HG03520 (cell line): ENCODE measurements around the gene SLC35A2.

Source experiments
- ATAC-seq: cut with Tn5 transposase; IDR thresholded peaks from one replicate; pipeline ENCODE4 v1.9.1; 2021; ENCODE audit warnings: mild to moderate bottlenecking, moderate library complexity; ENCODE audit not compliant: unreplicated experiment

SLC35A2 gene

DNA sequence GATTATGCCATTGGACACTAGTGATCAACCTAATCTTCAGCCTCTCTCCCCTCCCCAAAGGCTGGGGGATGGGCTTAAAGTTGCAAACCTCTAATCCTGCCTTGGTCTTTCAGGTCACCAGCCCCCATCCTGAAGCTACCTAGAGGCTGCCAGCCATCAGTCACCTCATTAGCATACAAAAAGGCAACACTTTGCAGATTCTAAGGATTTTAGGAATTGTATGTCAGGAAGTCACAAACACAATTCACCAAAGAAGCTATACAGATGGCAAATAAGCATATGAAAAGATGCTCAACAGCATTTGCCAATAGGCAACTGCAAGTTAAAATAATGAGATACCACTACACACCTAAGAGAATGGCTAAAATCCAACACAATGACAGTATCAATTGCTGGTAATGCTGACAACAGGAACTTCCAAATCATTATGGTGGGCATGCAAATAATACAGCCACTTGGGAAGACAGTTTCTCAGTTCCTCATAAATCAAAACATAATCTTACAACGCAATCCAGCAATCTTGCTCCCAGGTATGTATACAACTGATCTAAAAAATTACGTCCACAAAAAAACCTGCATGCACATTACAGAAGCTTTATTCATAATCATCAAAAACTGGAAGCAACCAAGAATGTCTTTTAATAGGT is 16.4 kb upstream of the SLC35A2 start:
- no peak for ATAC-seq

DNA sequence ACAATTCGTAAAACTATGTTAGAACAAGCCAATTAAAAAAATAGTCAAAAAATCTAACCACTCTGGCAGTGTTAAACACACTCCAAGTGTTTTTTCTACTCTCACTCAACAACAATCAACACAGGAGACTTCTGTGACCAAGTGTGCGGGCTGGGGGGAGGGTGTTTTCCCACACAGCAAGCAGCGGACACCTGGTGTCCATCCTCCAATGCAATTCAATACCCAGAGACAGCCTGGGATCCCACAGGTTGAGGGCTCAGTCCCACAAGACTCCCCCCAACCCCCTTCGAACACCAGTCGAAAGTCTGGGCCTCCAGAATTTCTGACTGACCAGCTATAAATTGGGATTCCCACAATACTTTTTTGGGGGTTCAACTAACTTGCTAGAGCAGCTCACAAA is 15.7 kb upstream of the SLC35A2 start:
- no peak for ATAC-seq

DNA sequence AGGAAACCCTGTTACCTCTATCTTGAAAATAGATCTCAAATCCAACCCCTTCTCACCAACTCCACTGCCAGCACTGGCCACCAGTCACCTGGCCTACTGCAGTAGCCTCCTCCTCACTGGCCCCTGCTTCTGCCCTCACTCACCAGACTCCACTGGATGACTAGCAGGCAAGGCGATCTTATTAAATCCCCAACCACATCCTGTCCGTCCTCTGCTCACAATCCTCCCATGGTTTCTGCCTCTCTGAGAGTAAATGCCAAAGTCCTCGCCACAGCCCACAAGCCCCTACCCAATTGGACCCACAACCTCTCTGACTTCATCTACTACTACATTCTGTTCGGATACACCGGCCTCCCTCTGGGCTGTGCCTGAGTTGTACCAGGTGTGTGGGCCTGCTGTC is 12.8 kb upstream of the SLC35A2 start:
- no peak for ATAC-seq

DNA sequence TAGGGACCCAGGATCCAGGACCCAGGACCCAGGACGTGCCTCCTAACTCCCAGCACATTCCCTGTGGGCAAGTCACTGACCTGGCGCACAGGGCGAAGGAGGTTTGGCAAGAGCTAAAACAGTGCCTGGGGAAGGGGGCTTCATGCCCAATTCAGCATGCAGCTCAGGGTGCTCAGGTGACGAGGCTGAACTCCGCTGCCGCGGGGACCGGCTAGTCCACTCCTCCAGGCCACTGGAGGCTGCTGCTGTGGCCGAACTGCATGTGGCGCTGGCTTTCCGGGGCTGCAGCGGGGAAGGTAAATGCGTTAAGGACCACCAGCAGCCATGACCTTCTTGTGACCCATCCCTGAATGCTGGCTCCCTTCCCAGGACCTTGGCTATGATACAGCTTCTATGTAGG is 12.3 kb upstream of the SLC35A2 start:
- ATAC-seq: no peak

DNA sequence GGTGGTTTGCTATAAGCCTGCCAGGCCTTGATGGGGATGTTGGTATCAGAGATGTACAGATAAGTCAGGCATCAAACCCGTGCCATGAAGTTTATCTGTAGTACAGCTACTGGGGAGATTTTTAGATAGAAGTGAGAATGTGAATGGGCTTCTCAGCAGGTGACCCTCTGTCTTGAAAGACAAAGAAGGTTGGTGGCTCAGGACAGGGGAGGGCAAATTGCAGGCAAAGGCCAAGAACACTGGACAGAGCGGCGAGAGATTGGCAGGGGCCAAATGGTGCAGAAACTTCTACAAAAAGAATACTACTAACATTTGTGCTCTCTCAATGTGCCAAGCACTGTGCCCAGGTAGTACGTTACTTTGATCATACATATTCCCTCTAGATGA is 9.3 kb upstream of the SLC35A2 start:
- no peak for ATAC-seq

DNA sequence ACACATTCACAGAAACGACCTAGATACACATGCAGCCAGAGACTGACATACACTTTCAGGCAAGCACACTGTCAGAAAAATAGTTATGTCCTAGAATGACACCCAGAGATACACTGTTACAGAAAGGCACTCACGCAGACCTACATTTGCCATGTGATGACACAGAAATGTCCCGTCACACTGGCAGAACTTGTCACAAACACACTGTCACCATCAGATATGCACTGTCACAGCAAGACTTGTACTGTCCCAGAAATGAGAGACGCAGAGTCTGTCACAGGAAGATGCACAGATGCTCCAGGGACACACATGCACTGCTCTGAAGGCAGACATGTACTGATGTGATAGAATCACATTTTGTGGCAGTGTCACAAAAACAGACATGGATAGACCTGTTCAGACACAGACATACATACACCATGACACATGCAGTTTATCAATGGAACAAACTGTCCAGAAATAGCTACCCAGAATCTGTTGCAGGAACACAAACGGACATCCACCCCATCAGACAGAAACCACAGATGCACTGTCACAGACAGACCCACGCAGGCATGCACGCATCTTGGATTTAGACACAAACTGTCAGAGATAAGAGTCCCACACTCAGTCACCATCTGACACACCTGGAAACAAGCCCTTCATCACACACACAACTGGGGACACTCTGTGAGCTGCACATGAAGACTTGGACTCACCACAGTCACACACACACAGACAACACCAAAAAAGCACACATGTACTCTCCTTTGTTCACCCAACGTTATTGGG is 8.7 kb upstream of the SLC35A2 start:
- ATAC-seq: no peak

DNA sequence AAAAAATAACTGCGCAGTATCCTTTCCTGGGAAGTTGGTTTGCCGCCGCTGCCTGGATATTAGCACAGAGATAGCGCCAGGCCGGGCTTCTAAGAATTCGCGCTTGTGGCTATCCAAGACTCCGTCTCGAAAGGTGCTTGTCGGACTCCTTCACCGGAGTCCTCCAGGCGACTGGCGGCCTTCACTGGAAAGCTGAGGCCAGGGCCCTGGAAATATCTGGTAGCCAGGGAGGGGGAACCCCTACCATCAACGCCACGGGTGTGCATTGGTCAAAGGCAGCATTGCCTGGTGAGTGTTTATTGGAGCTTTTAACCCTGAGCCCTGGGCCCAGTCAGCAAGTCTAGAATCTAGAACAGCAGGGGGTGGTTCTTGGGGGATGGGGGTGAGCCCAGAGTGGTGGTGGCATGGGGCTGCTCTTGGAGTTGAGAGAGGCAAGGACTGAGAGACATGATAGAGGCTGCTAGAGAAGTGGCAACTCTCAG is 8.0 kb upstream of the SLC35A2 start:
- ATAC-seq: no peak

DNA sequence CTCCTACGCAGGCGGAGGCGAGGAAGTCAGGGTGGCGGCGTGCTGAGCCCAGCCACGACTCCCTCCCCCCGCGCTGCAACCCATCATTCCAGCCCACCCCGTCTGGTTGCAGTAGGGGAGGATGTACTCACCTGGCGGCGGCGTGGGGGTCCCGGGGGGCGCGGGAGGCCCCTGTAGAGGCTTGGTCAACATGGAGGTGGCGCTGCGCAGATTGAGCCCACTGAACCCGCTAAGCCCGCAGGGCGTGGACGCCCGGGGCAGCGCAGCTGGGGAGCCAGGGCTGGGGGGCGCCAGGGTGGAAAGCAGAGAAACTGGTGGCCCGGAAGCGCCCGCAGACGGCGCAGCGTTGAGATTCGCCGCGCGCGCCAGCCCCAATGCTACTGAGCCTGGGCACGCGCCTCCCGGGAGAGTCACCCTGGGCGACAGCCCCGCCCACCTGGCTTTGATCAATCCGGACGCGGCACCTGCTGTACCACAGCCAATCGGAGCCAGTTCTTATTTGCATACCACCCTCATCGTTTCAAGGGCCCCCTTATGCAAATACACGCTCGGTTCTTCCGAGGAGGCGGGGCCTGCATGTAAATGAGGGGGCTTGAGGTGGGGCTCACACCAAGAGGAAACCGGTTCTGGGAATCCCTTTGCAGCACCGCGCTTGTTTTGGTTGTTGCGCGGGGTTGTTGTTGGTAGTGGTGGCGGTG is 7.3 kb upstream of the SLC35A2 start, which contains the start of gene PIM2:
PIM2 (minus strand) TSS at position 382 of the 698 bp plus-strand sequence; CDS start at position 192, 190 bp downstream.
- ATAC-seq: peak; percentile 60

DNA sequence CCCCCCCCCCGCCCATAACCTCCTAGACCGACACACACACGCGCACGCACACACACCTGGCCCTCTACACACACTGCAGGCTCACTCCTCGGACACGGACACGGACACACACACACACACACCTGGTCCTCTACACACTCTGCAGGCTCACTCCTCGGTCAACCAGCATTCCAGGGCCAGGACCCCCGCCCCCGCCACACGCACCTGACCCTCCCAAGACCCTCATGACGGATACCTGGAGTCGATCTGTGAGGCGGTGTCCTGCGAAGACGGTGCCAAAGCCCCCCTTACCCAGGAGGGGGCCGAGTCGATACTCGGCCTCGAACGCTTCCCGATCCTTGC is 6.8 kb upstream of the SLC35A2 start:
- no peak for ATAC-seq

DNA sequence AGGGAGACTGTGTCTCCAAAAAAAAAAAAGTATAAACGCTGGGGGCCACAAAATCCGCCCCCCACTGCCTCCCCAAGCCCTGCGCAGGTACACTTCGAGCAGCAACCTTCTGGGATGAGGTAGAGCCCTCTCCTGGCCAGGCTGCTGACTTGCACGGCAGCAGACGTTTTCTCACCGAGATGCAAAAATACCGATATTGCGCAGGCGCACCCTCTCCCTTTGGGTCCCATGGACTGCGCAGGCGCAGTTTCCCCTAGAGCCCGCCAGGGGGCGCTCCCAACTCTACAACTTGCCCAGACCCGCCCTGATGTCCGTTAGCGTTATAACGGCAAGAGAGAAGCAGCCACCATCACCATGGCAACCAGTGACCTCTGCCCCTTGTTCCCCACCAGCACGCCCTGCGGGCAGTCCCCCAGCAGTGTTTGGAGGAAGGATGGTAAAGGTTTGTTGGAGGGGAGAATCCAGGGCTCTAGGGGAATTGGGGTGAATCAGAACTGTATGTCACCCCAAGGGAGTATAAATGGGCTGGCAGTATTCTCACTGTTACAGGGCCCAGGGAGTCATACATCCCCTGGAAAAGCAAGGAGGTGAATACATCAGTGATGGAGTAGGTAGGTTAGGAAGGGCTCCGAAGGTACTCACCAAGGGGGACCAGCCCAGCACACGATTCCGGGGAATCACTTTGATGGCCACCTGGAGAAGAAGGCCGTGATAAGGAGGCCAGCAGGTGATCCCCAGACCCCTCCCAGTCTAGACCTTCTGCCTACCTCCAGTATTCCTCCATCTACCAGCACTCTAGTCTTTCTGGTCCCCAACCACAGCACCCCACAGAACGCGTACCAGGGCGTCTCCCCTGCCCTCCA is 5.9 kb upstream of the SLC35A2 start:
- peak; percentile 41 for ATAC-seq

DNA sequence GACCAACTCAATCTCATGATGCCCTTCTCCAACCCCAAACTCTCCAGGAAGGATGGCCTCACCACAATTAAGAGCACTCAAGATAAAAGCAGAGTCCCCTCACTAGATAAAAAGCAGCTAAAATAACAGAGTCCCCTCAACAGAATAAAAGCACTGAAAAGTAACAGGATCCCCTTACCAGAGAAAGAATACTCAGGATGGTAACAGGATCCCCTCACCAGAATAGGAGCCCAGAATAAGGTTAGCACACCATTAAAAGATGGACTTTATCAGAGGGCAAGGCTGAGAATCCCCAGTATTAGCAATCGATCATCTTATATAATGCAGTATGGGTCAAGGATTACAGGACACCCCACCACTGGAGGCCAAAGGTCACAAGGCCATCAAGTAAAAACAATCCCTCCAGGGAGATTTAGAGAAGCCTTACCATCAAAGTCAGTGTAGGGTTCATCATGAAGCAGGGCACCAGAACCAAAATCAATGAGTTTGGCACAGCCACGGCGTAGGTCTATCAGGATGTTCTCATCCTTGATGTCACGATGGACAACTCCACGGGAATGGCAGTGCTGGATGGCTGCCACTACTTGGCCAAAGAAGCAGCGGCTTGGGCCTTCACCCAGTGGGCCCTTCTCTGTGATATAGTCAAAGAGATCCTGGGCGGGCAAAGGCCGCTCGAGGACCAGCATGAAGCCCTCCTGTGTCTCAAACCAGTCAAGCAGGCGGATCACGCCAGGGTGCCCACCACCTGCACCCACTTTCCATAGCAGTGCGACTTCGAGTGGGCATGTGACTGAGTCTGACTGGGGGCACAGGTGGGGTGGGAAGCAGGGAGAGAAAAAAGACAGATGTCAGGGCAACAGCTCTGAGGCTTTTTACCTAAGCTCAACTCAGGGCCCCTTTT is 3.4 kb upstream of the SLC35A2 start:
- ATAC-seq: no peak

DNA sequence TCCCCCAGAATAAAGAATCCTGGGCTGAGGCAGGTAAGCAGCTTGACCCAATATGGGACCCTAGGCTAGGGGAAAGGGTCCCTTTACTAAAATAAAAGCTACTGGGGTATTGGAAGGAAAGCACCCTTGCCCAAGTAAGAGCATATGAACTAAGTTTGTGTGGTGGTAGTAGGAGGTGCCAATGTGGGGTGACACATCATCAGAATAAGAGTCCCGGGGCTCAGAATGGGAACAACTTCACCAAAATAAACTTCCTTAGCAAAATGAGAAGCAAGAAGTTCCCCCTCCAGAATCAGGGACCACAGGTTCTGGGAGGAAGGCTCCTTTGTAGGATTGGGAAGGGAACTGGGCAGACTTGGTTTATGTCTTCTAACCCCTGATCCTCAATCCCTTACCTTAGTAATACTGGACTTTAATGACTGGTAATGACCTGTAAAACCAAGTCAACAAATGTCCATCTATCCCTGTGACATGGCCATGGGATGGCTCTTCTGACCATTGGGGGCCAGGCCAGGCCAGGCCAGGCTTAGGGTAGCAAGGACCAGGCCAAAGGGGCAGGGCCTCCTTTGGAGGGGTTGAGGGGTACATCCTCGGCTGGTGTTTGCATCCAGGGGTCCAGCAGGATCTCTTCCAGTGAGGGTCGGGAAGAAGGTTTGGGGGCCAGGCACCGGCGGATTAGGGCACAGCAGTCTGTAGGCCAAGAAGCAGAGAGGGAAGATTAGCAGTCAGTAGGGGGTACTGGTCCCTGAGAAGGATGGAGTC is 2.3 kb upstream of the SLC35A2 start:
- ATAC-seq: no peak

DNA sequence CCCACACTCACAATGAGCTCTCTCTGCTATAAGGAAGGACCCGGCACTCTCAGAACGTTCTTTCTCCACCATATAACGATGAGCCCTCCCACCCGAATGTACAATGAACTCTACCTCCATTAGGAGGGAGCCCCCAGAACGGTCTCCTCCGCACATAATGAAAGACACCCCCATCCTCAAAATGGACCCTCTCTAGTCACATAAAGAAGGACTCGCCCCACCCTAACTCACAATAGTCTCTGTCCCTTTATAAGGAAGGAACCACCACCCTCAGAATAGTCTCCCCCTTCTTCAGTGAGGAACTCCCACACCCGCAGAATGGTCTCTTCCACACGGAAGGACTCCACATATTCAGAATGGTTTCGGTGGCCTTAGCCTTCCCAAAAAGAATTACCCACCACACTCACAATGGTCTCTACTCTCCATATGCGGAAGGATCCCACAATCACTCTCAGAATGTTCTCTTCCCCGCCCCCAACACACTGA is 477 bp downstream of the SLC35A2 start:
- ATAC-seq: no peak

DNA sequence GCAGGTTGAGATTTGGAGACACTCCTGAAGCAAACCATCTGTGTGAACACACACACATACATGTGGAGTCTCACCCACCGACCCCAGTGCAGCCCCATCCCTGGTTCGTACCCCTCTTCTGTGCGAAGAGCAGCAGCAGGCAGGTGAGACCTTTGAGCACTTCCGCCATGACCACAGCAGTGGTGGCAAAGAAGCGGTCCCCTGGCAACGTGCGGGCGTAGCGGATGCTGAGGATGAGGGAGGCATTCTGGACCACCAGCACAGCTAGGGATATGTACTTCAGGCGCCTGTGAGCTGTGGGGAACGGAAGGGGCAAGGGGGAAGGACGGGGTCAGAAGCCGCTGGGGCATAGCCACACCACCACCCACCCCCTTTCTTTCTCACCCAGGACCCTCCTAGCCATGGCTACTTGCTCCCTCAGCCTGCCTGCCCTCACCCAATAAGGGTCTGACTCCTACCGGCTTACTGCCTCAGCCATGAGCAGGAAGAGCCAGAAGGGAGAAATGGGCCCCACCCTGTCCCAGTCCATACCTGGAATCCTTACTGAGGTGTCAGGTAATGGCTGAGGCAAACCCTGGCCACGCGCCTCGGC is 1.6 kb downstream of the SLC35A2 start:
- ATAC-seq: no peak

DNA sequence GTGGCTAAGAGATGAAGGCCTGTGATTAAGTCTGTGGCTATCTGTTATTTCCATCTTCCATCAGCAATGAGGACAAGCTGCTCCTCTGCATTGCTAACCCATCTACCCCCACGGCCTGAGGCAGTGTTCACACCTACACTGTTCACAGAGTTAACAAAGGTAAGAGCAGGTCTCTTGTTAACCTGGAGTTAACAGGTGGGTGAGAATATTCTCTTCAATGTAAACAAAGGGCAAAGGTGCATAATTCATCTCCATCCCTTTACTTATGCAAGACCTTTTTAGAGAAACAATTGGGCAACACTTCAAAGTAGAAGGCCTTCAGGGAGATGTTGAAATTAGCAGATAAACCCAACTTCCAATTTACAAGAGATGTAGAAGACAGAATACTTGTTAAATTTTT is 2.8 kb downstream of the SLC35A2 start:
- no peak for ATAC-seq

DNA sequence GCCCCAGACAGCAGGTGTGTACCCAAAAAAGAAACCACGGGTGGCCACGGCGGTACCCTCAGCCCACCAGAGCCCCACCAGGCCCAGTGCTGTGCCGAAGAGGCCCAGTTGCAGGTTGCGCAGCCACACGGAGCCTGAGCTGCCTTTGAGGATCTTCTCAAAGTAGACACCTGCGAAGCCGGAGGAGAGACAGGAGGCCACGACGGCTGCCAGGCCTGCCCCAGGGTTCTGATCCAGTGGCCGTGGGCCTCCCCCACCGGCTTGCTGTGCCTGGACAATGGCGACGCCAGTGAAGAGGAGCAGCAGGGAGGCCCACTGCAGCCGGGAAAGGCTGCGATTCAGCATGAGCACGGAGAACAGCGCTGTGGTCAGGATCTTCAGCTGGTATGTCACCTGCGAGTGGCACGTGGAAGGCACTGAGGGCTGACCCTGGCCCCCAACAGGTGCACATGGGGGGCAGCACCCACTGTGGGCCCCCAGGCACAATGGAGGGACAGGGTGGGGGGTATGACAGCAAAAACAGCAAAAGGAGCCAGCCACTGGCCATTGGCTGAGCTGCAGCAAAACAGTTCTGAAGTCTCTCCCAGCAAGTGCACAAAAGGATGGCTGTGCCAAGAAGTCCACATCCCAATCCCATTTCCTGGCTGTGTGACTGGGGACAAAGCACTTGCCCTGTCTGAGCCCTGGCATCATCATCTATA is 6.2 kb downstream of the SLC35A2 start:
- no peak for ATAC-seq

DNA sequence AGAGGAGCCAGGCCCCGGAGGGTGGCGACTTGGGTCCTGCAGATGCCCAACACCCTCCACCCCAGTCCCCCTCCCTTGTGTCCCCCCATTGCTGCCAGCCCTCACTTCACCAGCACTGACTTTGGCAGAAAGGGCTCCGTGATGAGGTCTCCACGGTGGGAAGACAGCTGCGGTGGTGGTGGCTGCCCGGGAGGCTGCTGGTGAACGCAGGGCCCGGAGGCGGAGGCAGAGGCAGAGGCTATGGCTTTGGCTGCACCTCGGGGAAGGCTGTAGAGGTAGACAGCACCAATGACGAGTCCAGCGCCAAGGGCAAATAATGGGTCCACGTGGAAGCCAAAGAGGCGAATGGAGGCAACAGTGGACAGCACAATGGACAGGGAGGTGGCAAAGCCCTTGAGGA is 6.8 kb downstream of the SLC35A2 start:
- no peak for ATAC-seq

DNA sequence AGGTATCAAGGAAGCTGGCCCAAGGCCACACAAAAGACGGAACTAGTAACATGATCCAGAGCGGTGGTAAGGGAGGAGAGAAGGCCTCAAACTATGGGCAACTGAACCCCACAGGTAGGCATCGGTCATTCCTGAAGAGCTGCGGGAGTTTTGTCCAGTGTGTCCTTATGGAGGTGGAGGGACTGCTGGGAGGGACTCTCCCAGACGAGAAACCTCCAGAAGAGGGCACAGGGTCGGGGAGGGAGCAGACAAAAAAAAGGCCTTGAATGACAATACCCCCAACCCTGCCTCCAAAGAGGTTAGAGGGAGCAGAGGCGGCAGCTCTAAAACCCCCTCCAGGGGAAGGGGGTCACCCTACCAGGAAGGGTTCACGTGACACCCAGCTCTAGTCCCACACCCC is 7.3 kb downstream of the SLC35A2 start:
- no peak for ATAC-seq
